GM12878 (cell line): ENCODE measurements around the gene FOXP1. TPM values are rescaled to one million over a fixed set of nuclear protein-coding genes. Genes with fewer than 3 reads are reported as not detected.

Experiments
- ATAC-seq: fragments of 200-7000 bp; cut with Tn5 transposase; 3 replicates; pipeline ENCODE4 v1.9.1; 2020; ENCODE audit warnings: mild to moderate bottlenecking, moderate library complexity
- BruUV-seq: library from RNA; stranded (reverse); fragments of 400-500 nt; replicated peaks from 2 replicates; lab custom pipeline; 2021; lab: Mats Ljungman, UMichigan
- CTCF ChIA-PET: fragments of 300-600 bp; sonication (Branson Sonifier 250); formaldehyde crosslinking; extraction: SDS; loops from one replicate; lab custom pipeline; 2021; ENCODE audit warnings: inconsistent platforms; lab: Yijun Ruan, JAX
- POLR2A ChIA-PET: fragments of 350-600 bp; formaldehyde crosslinking; extraction: SDS; loops from one replicate; lab custom pipeline; 2021; ENCODE audit warnings: inconsistent platforms; lab: Charles Lee
- RAD21 ChIA-PET: fragments of 300-600 bp; sonication (Branson Sonifier 250); formaldehyde crosslinking; loops from one replicate; lab custom pipeline; 2023; ENCODE audit warnings: antibody characterized with exemption; ENCODE audit not compliant: unreplicated experiment; lab: Charles Lee
- SMC1A ChIA-PET: fragments of 300-600 bp; sonication (Branson Sonifier 250); formaldehyde crosslinking; loops from one replicate; lab custom pipeline; 2023; ENCODE audit not compliant: unreplicated experiment, uncharacterized antibody; lab: Charles Lee
- DNase-seq: peaks from one replicate; pipeline ENCODE4 v3.0.0-alpha.2; 2011; ENCODE audit warnings: low read depth, low spot score
- FAIRE-seq: peaks from 3 replicates; lab custom pipeline; 2011; peaks lifted over from hg19 to GRCh38; lab: Jason Lieb, UNC
- H2AFZ ChIP-seq: 2 replicates; pipeline ENCODE4 v1.6.0; 2011; ENCODE audit warnings: low read depth, low read length, control low read depth; ENCODE audit not compliant: control insufficient read depth
- H3K27ac ChIP-seq: 2 replicates; pipeline ENCODE4 v1.5.1; 2011; ENCODE audit warnings: control low read depth; ENCODE audit not compliant: control insufficient read depth, insufficient read depth
- H3K27me3 ChIP-seq, 2 experiments: replicated peaks in 1 of 2; 2 replicates each; pipeline versions ENCODE4 v1.6.0 to v1.6.1; 2011; ENCODE audit warnings: low read length in 1 of 2; ENCODE audit not compliant: control insufficient read depth in 2 of 2, insufficient read depth in 2 of 2
- H3K36me3 ChIP-seq, 2 experiments: 2 replicates each; pipeline ENCODE4 v1.5.1; 2011; ENCODE audit warnings: low read length in 1 of 2; ENCODE audit not compliant: control insufficient read depth in 2 of 2, insufficient read depth in 2 of 2
- H3K4me1 ChIP-seq: 2 replicates; pipeline ENCODE4 v1.6.1; 2011; ENCODE audit warnings: mild to moderate bottlenecking, low read length, moderate library complexity, mixed read lengths; ENCODE audit not compliant: control insufficient read depth, insufficient read depth
- H3K4me2 ChIP-seq: 2 replicates; pipeline ENCODE4 v1.6.0; 2011; ENCODE audit warnings: control low read depth; ENCODE audit not compliant: control insufficient read depth, insufficient read depth
- H3K4me3 ChIP-seq: fragments of 200-600 bp; sonication (generic); 2 replicates; pipeline ENCODE4 v1.5.1; 2016
- H3K79me2 ChIP-seq: 2 replicates; pipeline ENCODE4 v1.6.0; 2011; ENCODE audit warnings: low read length; ENCODE audit not compliant: control insufficient read depth, insufficient read depth
- H3K9ac ChIP-seq: 2 replicates; pipeline ENCODE4 v1.8.0; 2011; ENCODE audit warnings: low read length, control low read depth, mixed read lengths; ENCODE audit not compliant: control insufficient read depth, insufficient read depth
- H3K9me3 ChIP-seq: replicated peaks from 3 replicates; pipeline ENCODE4 v1.5.1; 2011; ENCODE audit warnings: mild to moderate bottlenecking, low read length; ENCODE audit not compliant: control insufficient read depth, insufficient read depth
- H4K20me1 ChIP-seq: 2 replicates; pipeline ENCODE4 v1.6.0; 2011; ENCODE audit not compliant: control insufficient read depth, insufficient read depth
- E2F4 ChIP-seq: IDR thresholded peaks from 2 replicates; pipeline ENCODE4 v1.6.1; 2012; ENCODE audit warnings: low read depth, low read length, improper control_type of control experiment
- FOS ChIP-seq: IDR thresholded peaks from 3 replicates; pipeline ENCODE4 v1.6.1; 2011; ENCODE audit warnings: borderline replicate concordance; ENCODE audit not compliant: insufficient read length; ENCODE audit errors: extremely low read depth
- MYC ChIP-seq: IDR thresholded peaks from 2 replicates; pipeline ENCODE4 v1.6.1; 2011; ENCODE audit warnings: mild to moderate bottlenecking, low read length, moderate library complexity, inconsistent platforms; ENCODE audit not compliant: insufficient read depth, insufficient replicate concordance, insufficient read length, severe bottlenecking
- NR2F1 ChIP-seq: fragments of 450-650 bp; conservative IDR thresholded peaks from 2 replicates; pipeline ENCODE4 v1.6.1; 2017; ENCODE audit warnings: mild to moderate bottlenecking
- PAX8 ChIP-seq: fragments of 450-650 bp; IDR thresholded peaks from 2 replicates; pipeline ENCODE4 v1.6.1; 2017; ENCODE audit warnings: mild to moderate bottlenecking, moderate library complexity
- POU2F2 ChIP-seq: IDR thresholded peaks from 3 replicates; pipeline ENCODE4 v1.6.1; 2011; ENCODE audit warnings: low read depth, mild to moderate bottlenecking, low read length, borderline replicate concordance
- SMARCA5 ChIP-seq: fragments of 450-650 bp; IDR thresholded peaks from 2 replicates; pipeline ENCODE4 v1.6.1; 2017; ENCODE audit warnings: mild to moderate bottlenecking
- STAT3 ChIP-seq: IDR thresholded peaks from 2 replicates; pipeline ENCODE4 v1.6.1; 2011; ENCODE audit warnings: low read depth, low read length, improper control_type of control experiment
- ZNF274 ChIP-seq: IDR thresholded peaks from one replicate; pipeline ENCODE4 v1.8.0; 2011; ENCODE audit not compliant: insufficient read length, insufficient read depth
- WGBS: methylation state at CpG from one replicate; pipeline ENCODE4 v1.1.6; 2016; ENCODE audit warnings: low lambda C conversion rate; ENCODE audit not compliant: insufficient replicate concordance, insufficient coverage; ENCODE audit errors: missing lambda C conversion rate; 5-methylcytosine and 5-hydroxymethylcytosine counted together
- in situ Hi-C: fragments of 300-500 bp; cut with MboI; formaldehyde crosslinking; loops from 9 replicates; pipeline ENCODE4 v1.14.3; 2018; ENCODE audit warnings: mixed read lengths
- intact Hi-C: fragments of 100-400 bp; cut with micrococcal nuclease; formaldehyde crosslinking; loops from one replicate; pipeline ENCODE4 v1.14.2; 2022; ENCODE audit not compliant: unreplicated experiment
- polyA plus RNA-seq, 11 experiments: library from polyadenylated mRNA; depleted of rRNA in 4 of 11; unstranded in 6 of 11; stranded (reverse) in 5 of 11; fragments of >200 nt; fragmentation: Nextera tagmentation in 4 of 11; fragmentation: Illumina TruSeq in 1 of 11; extraction: Ambion mirVana in 4 of 11; extraction: Trizol in 1 of 11; gene quantifications; 1 replicate in 1 of 11; 2 replicates in 10 of 11; pipeline versions ENCODE4 v1.2.1 to v1.2.3, GENCODE V29; 2011 to 2016; ENCODE audit warnings: inconsistent platforms in 2 of 11, missing spikeins in 2 of 11, low read depth in 1 of 11
- total RNA-seq, 4 experiments: library from RNA; depleted of rRNA in 3 of 4; stranded (reverse); fragments of >200 nt in 3 of 4; fragmentation: Illumina TruSeq in 1 of 4; extraction: Trizol in 1 of 4; gene quantifications; 2 replicates each; pipeline versions ENCODE4 v1.2.1 to v1.2.3, GENCODE V29; 2013 to 2021
- TF ChIP-seq, protein P1 (sequence below): fragments of 450-650 bp; IDR thresholded peaks from 2 replicates; pipeline ENCODE4 v1.6.1; 2016; ENCODE audit warnings: mild to moderate bottlenecking, moderate library complexity, borderline replicate concordance
- TF ChIP-seq, protein P2 (sequence below): IDR thresholded peaks from 2 replicates; pipeline ENCODE4 v1.6.1; 2011; ENCODE audit warnings: low read depth, low read length, improper control_type of control experiment, borderline replicate concordance
- TF ChIP-seq, protein P3 (sequence below): IDR thresholded peaks from 2 replicates; pipeline ENCODE4 v1.6.1; 2012; ENCODE audit warnings: low read depth, low read length, improper control_type of control experiment

FOXP1 gene
- total and polyA plus RNA-seq, 10 of the 15 experiments (the other 5 are each of a cell fraction or from before 2014, with no cell fraction given) = 0.05 to 1.6 (median 0.20) TPM; not detected in 1

GRCh38 chr3:70919091-70919490 is 664.4 kb downstream of the FOXP1 start:
- no peaks in the 10 kb centered on the region for H3K36me3 ChIP-seq
- no peak for TF ChIP-seq MYC
- TF ChIP-seq E2F4 = no peak
- TF ChIP-seq STAT3 = no peak
- TF ChIP-seq POU2F2 = no peak
- TF ChIP-seq, protein P1, sequence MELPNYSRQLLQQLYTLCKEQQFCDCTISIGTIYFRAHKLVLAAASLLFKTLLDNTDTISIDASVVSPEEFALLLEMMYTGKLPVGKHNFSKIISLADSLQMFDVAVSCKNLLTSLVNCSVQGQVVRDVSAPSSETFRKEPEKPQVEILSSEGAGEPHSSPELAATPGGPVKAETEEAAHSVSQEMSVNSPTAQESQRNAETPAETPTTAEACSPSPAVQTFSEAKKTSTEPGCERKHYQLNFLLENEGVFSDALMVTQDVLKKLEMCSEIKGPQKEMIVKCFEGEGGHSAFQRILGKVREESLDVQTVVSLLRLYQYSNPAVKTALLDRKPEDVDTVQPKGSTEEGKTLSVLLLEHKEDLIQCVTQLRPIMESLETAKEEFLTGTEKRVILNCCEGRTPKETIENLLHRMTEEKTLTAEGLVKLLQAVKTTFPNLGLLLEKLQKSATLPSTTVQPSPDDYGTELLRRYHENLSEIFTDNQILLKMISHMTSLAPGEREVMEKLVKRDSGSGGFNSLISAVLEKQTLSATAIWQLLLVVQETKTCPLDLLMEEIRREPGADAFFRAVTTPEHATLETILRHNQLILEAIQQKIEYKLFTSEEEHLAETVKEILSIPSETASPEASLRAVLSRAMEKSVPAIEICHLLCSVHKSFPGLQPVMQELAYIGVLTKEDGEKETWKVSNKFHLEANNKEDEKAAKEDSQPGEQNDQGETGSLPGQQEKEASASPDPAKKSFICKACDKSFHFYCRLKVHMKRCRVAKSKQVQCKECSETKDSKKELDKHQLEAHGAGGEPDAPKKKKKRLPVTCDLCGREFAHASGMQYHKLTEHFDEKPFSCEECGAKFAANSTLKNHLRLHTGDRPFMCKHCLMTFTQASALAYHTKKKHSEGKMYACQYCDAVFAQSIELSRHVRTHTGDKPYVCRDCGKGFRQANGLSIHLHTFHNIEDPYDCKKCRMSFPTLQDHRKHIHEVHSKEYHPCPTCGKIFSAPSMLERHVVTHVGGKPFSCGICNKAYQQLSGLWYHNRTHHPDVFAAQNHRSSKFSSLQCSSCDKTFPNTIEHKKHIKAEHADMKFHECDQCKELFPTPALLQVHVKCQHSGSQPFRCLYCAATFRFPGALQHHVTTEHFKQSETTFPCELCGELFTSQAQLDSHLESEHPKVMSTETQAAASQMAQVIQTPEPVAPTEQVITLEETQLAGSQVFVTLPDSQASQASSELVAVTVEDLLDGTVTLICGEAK = no peak
- TF ChIP-seq, protein P2, sequence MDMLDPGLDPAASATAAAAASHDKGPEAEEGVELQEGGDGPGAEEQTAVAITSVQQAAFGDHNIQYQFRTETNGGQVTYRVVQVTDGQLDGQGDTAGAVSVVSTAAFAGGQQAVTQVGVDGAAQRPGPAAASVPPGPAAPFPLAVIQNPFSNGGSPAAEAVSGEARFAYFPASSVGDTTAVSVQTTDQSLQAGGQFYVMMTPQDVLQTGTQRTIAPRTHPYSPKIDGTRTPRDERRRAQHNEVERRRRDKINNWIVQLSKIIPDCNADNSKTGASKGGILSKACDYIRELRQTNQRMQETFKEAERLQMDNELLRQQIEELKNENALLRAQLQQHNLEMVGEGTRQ = no peak
- no peak for TF ChIP-seq PAX8
- TF ChIP-seq NR2F1 = no peak
- no peak for TF ChIP-seq FOS
- TF ChIP-seq ZNF274 = no peak
- no peak for TF ChIP-seq SMARCA5
- TF ChIP-seq, protein P3, sequence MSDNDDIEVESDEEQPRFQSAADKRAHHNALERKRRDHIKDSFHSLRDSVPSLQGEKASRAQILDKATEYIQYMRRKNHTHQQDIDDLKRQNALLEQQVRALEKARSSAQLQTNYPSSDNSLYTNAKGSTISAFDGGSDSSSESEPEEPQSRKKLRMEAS = no peak
- DNase-seq (no peak), FAIRE-seq (no peak), ATAC-seq (no peak)
- POLR2A ChIA-PET = interaction anchor here (0.7 kb wide), 1 partner anchor 185 kb away, joined by 3 read pairs; no protein-coding TSS in a partner anchor
- H3K79me2 ChIP-seq = no peaks in the 10 kb centered on the region
- RAD21 ChIA-PET = no interaction called here
- H3K9me3 ChIP-seq = no peaks in the 10 kb centered on the region
- H3K9ac ChIP-seq = no peak overlapping the region
- H3K4me3 ChIP-seq = no peak overlapping the region
- no peaks in the 10 kb centered on the region for H3K27me3 ChIP-seq
- H3K4me1 ChIP-seq = no peaks in the 10 kb centered on the region
- no peak overlapping the region for H2AFZ ChIP-seq
- WGBS = 52% methylated on average over 7 of the region's 7 CpGs
- no TSS peak for BruUV-seq
- SMC1A ChIA-PET = no interaction called here
- in situ Hi-C loops (no loop called here), intact Hi-C loops (no loop called here)
- no peak overlapping the region for H3K4me2 ChIP-seq
- H3K27ac ChIP-seq = no peak overlapping the region
- CTCF ChIA-PET = no interaction called here
- H4K20me1 ChIP-seq = no peaks in the 10 kb centered on the region
